ENCODE measurements around the gene CDH24.

- TF ChIP-seq, protein P1, sequence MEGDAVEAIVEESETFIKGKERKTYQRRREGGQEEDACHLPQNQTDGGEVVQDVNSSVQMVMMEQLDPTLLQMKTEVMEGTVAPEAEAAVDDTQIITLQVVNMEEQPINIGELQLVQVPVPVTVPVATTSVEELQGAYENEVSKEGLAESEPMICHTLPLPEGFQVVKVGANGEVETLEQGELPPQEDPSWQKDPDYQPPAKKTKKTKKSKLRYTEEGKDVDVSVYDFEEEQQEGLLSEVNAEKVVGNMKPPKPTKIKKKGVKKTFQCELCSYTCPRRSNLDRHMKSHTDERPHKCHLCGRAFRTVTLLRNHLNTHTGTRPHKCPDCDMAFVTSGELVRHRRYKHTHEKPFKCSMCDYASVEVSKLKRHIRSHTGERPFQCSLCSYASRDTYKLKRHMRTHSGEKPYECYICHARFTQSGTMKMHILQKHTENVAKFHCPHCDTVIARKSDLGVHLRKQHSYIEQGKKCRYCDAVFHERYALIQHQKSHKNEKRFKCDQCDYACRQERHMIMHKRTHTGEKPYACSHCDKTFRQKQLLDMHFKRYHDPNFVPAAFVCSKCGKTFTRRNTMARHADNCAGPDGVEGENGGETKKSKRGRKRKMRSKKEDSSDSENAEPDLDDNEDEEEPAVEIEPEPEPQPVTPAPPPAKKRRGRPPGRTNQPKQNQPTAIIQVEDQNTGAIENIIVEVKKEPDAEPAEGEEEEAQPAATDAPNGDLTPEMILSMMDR (IDR thresholded peaks at IDR 0.05) = no peak
- no peak for TF ChIP-seq EZH2 (IDR thresholded peaks at IDR 0.05)
Measured at GRCh38 chr14:23002592-23002991, 54.7 kb downstream of the CDH24 start.
